ENCODE results near the gene ZNF768.
A peak's percentile ranks its signal among the peaks of the same experiment; 100 is the strongest.
"Not testable (repeated sequence)": the region's sequence is repeated elsewhere in the genome, so short reads cannot be mapped to it uniquely, and the experiment has no call there.

ZNF768 gene

GRCh38 chr16:30482366-30482765 is 44.0 kb downstream of the ZNF768 start:
- TF ChIP-seq CTCF (conservative IDR thresholded peaks at IDR 0.05; ENCODE audit: low read length): peak; percentile 28
- DNase-seq (ENCODE audit: low read depth): no peak

GRCh38 chr16:30481381-30481780 is 45.0 kb downstream of the ZNF768 start:
- no peak overlapping the region for H3K4me3 ChIP-seq (ENCODE audit: low read length)
- DNase-seq (ENCODE audit: low read depth): peak; percentile 2
- no peak for TF ChIP-seq CTCF (conservative IDR thresholded peaks at IDR 0.05; ENCODE audit: low read length)

More at GRCh38 chr16:30482366-30482765, 44.0 kb downstream of the ZNF768 start:
- no peak overlapping the region for H3K4me3 ChIP-seq (ENCODE audit: low read length)

GRCh38 chr16:30478766-30479478 is 47.4 kb downstream of the ZNF768 start:
- no peak for TF ChIP-seq CTCF (conservative IDR thresholded peaks at IDR 0.05; ENCODE audit: low read length)
- no peak overlapping the region for H3K4me3 ChIP-seq (ENCODE audit: low read length)
- DNase-seq (ENCODE audit: low read depth): no peak

GRCh38 chr16:30477773-30478172 is 48.6 kb downstream of the ZNF768 start:
- not testable (repeated sequence) for DNase-seq (ENCODE audit: low read depth)

GRCh38 chr16:30476991-30477390 is 49.4 kb downstream of the ZNF768 start:
- DNase-seq (ENCODE audit: low read depth): no peak
- H3K4me3 ChIP-seq (ENCODE audit: low read length): no peak overlapping the region
- no peak for TF ChIP-seq CTCF (conservative IDR thresholded peaks at IDR 0.05; ENCODE audit: low read length)

More at GRCh38 chr16:30477773-30478172, 48.6 kb downstream of the ZNF768 start:
- H3K4me3 ChIP-seq (ENCODE audit: low read length): not testable (repeated sequence)

GRCh38 chr16:30474684-30475083 is 51.7 kb downstream of the ZNF768 start:
- no peak overlapping the region for H3K4me3 ChIP-seq (ENCODE audit: low read length)
- no peak for TF ChIP-seq CTCF (conservative IDR thresholded peaks at IDR 0.05; ENCODE audit: low read length)

GRCh38 chr16:30474074-30474452 is 52.3 kb downstream of the ZNF768 start:
- no peak for TF ChIP-seq CTCF (conservative IDR thresholded peaks at IDR 0.05; ENCODE audit: low read length)
- no peak overlapping the region for H3K4me3 ChIP-seq (ENCODE audit: low read length)
- no peak for DNase-seq (ENCODE audit: low read depth)

More at GRCh38 chr16:30474684-30475083, 51.7 kb downstream of the ZNF768 start:
- DNase-seq (ENCODE audit: low read depth): no peak
